Stimulated activated CD4-positive, alpha-beta T cell treated with anti-CD3 and anti-CD28 coated beads, Interleukin-4, amount 100 ng/mL, for 1 hour (primary cell): ENCODE results near the gene ADAMTS2.

Experiments
- DNase-seq: peaks from one replicate; pipeline ENCODE4 v3.0.0-alpha.2; 2020

Gene ADAMTS2

DNA sequence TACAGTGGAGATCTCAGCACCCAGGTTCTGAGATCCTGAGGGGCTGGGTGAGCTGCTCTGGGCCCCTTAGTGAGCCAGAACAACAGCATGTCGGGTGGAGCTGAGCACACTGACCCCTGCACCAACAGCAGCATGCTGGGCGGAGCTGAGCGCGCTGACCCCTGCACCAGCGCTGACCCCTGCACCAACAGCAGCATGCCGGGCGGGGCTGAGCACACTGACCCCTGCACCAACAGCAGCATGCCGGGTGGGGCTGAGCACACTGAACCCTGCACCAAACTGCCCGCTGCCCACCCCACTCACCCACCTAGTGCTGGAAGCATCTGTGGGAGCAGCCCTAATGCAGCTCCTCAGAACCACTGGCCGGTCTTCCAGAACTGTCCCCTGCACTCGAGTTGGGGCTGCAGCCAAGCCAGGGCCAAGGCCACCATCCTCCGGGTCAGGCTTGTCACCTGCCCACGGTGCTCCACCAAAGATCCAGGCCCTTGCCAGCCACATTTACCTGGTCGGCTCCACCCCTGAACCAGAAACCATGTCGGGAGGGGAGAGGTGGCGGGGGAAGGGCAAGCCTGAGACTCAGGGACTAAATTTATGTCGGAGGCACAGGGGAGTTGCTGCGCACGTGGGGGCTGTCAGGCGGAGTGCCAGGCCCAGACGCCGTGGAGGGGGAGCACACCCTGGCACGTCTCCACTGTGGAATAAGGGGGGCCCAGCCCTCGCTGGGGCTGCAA lies 80.3 kb downstream of the ADAMTS2 start:
- DNase-seq = no peak

DNA sequence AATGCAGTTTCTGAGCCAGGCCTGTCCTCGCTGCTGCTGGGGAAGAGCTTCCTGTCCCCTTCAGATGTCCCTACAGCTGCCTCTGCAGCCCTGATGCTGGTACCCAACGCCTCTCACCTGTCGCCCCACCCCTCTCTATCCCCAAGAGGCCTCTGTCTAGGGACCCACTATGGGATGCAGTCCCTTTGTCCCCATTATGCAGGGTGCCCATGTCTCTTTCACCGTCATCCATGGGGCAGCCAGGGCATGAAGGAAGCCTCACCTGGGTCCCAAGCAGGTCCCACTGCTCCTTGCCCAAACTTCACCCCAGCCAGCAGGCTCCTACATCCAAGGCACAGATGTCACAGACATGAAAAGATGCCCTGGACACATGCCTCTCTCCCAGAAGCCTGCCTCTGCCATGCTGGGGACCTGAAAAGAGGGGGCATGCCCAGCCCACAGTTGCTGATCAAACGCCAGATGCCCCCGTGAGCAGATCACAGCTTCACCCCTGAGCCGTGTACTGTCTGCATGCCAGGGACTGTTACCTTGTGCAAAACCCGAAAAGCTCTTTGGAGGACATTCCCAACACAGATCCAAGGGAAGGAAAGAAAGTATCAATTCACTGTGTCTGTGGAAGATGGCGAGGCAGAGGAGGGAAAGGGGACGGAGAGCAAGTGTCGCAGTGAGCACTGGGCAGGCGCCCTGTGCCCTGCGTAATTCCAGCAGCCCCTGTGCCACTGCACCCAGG lies 81.0 kb downstream of the ADAMTS2 start:
- no peak for DNase-seq

DNA sequence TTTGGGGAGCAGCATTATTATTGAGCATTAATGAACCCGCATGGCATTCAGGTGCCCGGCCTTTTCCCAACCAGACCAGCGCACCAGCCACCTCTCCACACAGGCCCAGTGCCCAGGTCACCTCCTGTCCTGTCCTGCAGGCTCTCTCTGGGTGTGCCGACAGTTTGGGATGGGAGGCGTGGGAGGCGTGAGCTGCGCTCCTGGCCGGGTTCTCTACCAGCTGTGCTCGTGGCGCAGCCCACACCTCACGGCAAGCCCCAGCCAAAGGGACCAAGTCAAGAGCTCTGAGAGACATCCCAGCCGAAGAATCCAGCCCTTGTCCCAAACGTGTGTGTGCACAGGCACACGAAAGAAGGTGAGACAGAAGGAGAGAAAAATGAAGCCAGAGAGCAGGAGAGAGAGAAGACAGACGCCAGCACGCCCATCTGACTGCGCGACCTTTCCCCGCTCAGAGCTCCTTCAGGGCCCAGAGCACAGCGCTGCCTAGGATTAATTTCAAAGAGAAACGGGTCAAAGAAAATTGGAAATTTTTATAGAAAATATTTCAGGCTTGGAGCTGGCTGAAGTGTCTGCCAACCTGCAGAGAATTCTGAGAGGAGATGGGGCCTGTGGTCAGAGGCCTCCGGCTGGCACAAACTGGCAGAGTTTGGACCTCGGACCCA lies 81.7 kb downstream of the ADAMTS2 start:
- no peak for DNase-seq

DNA sequence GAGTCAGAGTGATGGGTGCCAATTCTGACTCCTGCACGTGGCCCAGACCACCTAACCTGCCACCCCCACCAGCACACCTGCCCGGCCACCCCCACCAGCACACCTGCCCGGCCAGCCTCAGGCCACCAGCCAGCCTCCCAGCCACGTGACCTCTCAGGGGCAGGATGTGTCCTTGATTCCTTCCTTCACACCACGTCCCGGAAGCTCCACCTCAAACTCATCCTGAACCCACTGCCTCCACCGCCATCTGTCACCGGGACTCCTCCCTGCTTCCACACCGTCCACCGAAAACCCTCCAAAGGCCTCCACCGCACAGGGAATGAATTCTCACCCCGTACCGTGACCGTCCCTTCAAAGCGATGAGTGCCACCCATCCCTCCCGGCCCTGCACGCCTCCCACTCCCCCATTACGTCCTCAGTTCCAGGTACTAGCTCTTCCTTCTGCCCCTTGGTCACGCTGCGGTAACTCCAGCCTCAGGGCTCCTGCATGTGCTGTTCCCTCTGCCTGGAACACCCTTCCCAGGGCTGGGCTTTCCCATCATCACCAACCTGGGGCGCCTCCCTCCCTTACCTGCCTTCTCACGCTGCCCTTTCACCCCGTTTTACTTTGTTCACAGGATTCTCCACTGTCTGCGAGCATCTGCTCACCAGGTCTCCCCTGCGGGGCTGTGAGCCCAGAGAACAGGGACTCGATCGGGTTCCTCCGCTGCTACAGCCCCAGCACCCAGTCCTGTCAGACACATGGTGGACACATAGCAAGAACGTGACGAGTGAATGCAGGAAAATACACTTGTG lies 82.9 kb downstream of the ADAMTS2 start:
- no peak for DNase-seq

DNA sequence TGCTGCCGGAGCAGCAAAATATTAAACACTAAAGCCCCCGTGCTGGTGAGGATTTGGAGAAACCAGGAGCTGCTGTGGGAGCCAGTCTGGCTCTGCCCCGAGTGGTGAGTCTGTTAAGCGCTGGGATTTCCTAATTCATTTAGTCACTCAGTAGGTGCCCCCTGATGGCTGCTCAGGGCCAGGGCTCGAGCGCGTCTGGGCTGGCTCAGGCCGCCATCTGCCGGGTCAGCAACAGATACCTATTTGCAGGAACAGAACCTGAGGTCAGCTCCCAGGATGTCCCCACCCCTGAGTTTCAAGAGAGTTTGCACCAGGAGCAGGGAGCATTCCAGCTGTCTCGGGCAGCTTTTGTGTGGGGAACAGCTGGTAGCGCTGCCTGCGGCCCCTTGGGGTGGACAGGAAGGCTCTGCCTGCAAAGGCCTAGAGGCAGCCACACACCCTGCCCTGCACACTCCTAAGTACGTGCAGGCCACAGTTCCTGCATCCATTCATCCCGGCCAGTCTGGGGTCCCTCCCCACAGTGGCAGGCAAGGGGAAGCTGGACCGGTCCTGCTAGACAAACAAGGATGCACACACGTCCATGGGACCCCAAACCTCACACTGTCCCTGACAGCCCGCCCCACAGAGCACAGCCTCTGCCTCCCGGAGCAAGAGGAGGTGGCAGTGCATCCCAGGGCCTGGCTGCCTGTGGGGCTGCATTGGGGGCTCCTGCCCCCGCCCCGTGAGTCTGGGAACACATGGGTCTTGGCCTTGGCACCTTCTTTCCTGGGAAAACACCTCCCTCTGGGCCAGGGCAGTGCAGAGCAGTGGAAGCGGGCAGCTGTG lies 83.7 kb downstream of the ADAMTS2 start:
- DNase-seq = no peak

DNA sequence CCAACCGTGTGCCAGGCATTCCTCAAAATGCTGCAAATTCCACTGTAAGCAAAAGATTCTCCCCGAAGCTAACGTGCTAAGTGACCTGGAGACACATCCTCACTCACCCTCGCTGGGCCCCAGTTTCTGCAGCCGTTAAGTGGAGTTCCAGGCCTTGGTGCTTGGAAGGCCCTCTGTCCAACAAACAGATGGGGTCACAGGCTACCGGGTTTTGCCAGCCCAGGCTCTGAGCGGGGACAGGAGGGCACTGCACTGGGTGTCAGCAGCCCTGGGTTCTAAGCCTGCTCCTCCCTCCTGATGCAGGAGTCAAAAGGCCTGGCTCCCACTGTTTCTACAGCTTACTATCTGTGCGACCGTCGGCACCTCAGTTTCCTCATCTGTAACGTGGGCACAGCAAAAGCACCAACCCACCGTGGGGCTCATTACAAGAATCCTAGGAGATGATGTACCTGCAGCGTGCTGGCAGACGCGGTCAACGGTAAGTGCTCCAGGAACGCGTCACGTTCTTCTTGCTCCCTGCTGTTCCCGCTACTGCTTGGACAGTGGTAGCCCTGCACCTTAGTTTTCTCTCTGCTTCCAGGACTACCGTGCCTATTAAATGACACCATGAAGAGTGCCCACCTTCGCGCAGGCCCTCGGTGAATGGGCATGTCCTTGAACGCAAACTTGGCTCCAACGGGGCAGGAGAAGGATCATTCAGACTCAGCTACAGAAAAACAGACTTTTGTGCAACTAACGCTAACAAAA lies 84.8 kb downstream of the ADAMTS2 start:
- no peak for DNase-seq

DNA sequence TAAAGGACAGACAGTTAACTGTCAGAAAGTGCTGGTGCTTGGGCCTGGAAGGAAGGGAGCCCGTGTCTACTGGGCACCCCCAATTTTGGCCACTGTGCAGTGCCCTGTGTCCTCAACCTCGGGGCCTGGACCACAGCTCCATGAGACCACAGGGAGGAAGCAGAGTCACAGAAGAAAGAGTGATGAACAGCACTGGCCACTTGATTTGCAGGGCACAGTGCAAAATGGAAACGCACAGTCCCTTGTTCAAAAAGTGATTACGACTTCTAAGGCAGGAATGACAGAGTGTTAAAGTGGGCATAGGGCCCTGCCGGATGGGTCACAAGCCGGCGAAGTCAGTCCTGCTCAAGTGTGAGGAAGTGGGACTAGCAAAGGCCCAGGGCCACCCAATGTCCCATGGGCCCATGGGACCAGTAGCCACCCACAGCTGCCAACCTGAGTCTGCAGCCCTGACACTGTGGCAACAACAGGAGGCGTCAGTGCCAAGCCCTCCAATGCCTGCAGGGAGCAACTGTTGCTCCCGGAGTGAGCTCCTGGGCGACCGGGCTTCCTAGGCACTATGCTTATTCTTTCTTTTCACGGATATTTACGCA lies 85.4 kb downstream of the ADAMTS2 start:
- DNase-seq = no peak

DNA sequence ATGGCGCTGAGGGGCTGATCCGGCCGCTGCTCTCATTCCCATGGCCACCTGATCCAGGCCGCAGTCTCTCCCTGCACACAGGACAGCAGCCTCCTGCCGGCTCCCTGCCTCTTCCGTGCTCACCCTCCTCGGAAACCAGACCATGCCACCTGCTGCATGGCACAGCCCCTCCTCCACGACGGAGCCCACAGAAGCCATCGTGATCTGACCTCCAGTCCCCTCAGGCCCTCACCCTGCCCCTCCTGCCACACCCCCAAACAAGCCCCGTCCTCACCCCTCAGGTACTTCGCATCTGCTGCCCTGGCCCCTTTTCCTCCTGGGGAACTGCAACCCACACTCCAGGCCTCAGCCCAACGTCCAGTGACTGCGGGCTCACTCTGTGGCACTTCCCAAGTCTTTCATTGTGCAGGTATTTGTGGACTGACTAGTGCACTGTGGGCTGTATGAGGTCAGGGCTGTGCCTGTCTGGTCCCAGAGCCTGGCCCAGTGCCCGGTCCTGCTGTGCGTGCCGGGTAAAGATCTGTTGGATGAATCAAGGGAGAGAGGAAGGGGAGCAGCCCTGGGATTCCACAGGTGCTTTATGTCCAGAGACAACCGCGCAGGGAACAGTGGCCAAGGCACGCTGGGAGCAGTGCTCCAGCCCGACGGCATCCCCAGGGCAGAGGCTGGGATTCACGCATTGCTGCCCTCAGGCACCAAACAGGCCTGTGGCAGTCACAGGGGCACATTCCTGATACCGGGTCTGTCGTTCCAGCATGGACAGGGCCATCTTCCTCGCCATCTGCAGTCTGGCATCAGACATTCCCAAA lies 86.1 kb downstream of the ADAMTS2 start:
- no peak for DNase-seq

DNA sequence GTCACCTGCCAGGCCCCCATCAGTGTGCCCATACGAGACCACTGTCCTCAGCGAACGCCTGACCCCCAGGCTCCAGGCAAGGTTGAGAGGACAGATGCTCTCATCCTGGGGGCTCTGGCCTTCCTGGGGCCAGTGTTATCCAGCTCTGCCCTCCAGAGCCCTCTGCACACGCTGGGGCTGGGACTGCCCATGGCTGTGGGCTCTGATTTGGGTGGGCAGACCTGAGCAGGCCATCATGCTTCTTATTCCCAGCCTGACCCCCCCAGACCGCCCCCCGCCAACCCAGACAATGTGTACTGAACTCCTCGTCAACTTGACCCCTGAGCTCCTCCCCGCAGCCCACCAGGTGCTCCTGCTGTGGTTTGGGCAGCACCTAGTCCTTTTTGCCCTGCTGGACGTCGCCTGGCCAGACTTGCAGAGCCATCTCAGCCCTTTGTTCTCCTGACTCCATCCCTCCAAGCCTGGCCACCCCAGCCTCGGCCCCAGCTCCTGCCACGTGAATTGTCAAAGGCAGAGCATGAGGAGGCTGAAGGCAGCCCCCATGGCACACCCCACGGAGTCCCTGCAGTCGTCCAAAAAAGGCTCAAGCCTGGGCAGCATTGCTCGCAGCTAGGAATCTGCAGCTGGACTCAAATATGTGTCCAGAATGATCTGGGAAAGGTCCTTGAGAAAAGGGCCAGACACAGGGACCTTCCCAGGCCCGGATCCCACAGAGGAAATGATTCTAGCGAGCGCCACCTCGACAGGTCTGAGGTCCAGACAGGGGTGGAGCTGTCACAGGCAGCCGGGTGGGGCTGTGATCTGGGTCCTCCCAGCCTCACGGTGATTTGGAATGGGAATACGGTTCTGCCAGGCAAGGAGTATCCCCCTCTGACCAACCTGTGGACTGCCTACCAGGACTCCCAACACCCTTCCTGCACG lies 87.0 kb downstream of the ADAMTS2 start:
- no peak for DNase-seq

DNA sequence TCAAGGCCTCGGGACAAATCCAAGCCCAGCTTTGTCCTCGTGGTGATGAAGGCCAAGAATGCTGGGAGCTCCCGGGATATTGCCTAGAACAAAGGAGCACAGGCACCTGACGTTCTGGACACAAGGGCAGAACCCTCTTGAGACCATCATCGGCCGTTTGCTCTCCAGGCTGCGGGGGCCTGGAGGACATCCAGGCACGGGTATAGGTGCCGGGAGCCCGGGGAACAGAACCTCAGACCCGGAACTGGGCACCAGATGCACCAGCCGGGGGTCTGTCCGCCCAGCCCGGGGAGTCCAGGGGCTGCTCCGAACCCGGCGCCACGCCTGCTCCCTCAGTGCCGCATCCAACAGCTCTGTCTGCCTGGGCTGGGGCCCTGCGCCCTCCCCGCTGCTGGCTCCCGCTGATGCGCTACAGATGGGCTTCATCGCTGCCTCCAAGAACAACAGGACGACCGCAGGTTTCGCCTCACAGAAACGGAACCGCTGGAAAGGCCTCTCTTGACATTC lies 88.0 kb downstream of the ADAMTS2 start:
- DNase-seq = no peak

DNA sequence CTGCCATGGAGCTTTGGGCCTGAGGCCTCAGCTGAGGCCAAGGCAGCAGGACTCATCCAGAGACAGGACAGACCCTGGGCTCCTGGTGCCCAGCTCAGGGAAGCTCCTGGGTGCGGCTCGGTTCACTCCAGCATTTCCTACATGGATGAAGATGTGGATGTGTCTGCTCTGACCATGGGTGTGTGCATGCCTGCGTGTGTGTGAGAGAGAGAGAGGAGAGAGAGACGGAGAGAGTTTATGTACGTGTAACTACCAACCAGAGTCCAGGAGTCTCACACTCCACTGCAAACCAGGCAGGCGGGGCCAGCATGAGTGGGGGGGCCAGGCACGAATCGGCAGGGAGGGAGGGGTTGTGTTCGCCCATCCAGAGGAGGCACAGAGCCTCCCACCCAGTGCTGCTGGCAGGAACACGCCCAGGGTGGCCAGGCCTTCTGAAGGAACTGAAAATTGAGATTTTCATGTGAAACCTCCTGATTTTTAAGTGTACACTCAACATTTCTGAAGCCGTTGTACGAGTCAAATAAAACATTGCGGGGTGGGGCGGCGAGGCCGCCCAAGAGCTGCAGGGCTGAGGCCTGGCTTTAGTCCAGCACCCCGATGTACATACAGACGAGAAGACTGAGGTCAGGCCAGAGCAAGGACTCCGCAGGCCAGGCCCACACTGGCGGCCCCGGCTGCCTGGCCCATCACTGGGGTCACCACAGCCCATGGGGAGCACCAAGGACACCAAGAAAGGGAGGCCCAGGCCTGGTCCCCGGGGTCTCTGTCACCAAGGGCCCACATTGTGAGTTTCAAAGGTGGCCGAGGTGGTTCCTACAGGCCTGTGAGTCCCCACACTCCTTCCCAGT lies 88.7 kb downstream of the ADAMTS2 start:
- no peak for DNase-seq

DNA sequence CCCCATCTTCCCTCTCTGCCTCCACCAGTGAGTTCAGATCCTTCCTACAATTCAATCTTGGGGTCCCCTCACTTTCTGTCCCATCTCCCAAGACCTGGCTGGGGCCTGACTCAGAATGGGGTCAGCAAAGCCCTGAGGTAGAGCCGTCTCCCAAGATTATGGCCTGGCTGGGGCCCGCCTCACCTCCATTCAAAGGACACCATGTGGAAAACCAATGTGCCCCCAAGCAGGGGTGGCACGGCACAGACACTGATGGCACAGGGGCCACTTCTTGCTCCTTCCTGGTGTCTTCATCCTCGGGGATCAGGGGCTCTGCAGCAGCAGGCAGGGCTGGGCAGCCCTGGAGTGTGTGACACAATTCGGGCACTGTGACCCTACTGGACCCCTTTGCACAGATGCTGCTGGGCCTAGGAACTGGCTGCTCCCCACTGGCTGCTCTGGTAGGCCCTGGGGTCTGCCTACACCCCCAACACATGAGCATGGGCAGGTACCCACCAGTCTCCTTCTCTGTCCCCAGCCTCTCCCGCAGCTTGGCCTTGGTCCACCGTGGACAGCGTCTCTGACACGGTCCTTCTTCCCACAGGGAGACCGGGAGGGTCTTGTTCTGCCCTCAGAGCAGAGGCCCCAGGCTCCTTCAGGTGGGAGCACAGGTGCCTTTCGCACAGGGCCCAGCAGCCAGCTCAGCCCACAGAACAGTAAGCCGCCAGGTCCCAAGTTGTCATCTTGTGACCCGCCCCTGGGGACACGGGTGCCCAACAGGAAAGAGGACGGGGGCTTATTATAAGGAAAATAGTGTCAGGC lies 89.5 kb downstream of the ADAMTS2 start:
- DNase-seq = no peak

DNA sequence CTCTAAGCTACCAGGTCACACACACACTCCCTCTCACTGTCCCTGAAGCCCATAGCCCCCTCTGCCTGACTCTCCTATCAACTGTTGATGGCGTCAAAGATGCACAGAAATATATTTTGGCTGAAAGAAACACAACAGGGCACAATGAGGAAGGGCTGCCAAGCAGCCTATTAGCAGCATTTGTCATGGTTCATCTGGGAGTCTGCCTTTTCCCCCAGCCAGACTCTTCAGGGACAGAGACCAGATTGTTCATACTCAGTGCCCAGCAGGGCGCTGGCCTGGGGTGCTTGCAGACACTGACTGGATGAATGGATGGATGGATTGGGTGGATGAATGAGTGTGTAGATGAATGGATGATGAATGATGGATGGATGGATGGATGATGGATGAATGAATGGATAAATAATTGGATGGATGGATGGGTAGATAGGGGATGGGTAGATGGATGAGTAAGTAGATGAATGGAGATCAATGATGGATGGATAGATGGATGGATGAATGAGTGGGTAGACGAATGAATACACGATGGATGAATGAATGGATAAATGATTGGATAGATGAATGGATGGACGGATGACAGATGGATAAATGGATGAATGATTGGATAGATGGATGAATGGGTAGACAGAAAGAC lies 90.5 kb downstream of the ADAMTS2 start:
- DNase-seq = no peak

DNA sequence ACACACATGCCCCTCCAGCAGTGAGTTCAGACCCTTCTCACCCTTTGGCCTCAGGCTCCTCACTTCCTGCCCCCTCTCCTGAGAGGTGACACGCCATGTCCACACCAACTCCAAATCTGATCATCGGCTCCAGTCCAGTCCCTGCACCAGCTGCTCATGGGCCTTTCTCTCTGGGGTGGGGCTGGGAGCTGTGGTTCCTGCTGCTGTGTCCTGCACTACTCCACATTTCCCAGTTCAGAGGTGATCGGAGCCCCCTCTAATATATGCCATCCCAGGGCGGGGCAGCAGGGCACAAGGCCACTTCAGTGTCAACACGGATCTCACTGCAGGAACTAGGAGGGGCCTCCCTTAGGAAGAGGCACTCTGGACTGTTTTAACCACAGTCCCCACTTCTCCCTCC lies 91.5 kb downstream of the ADAMTS2 start:
- DNase-seq = no peak

DNA sequence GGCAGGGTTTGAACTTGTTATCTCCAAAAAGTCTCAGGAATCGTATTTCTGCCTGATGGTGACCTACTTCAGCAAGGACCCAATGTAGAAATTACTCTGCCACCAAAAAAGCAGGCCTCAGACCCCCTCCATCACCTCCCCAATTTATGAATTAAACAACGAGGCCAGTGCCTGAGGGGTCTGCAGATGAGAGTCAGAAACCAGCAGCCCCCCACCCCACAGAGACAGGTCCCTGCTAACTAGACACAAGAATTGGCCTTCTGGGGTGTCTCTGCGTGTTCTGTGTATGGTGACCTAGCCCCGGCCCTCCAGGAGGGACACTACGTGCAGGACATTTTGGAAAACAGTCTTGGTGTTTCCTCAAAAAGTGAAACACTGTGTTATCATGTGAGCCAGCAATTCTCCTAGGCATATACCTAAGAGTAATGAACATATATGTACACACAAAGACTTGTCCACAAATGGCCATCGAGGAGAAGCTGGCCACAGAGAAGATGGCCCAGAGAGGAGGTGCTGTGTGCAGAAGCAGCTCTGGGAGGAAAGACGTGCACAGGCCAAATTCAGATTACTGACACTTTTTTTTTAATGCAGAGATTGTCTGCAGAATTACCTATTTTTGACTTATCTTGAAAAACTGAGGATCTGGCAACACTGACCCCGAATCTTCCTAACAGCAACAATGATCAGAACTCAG lies 93.8 kb downstream of the ADAMTS2 start:
- DNase-seq = no peak
